Upper lobe of right lung (tissue), 1 donor: ENCODE results near the gene SPINK13. TPM values are rescaled to one million over a fixed set of nuclear protein-coding genes. Genes with fewer than 3 reads are reported as not detected.

ENCODE experiments used
- ATAC-seq: fragments of 200-7000 bp; cut with Tn5 transposase; one replicate; pipeline ENCODE4 v1.9.1; 2020; ENCODE audit warnings: mild to moderate bottlenecking, moderate library complexity
- DNase-seq: peaks from one replicate; pipeline ENCODE4 v3.0.0-alpha.2; 2020
- H3K27ac ChIP-seq: fragments of 200-600 bp; one replicate; pipeline ENCODE4 v1.8.0; 2022
- H3K27me3 ChIP-seq: fragments of 200-600 bp; one replicate; pipeline ENCODE4 v1.8.0; 2022; ENCODE audit warnings: mild to moderate bottlenecking
- H3K36me3 ChIP-seq: fragments of 200-600 bp; one replicate; pipeline ENCODE4 v1.8.0; 2022
- H3K4me1 ChIP-seq: fragments of 200-600 bp; one replicate; pipeline ENCODE4 v1.8.0; 2022
- H3K4me3 ChIP-seq: fragments of 200-600 bp; one replicate; pipeline ENCODE4 v1.8.0; 2022; ENCODE audit warnings: mild to moderate bottlenecking
- H3K9me3 ChIP-seq: fragments of 200-600 bp; one replicate; pipeline ENCODE4 v1.8.0; 2022
- intact Hi-C: fragments of 100-400 bp; cut with DNase I; formaldehyde crosslinking; loops from one replicate; pipeline ENCODE4 v1.11.0; 2022
- total RNA-seq: library from RNA; stranded (reverse); fragmentation: NEBNext Ultra II Directional; extraction: Animal tissue kit (Norgen Biotek cat#: 25700); gene quantifications from one replicate; pipeline ENCODE4 v1.2.1, GENCODE V29; 2021
- TF ChIP-seq, protein P1 (sequence below): fragments of 200-600 bp; IDR thresholded peaks from one replicate; pipeline ENCODE4 v1.8.0; 2022; ENCODE audit warnings: antibody characterized with exemption
- donor health status: DM: no; HTN: yes; CAD: no; lungs with severe emphysema.

Gene SPINK13
- total RNA-seq, 1 donor from 2014 or later: not detected

DNA sequence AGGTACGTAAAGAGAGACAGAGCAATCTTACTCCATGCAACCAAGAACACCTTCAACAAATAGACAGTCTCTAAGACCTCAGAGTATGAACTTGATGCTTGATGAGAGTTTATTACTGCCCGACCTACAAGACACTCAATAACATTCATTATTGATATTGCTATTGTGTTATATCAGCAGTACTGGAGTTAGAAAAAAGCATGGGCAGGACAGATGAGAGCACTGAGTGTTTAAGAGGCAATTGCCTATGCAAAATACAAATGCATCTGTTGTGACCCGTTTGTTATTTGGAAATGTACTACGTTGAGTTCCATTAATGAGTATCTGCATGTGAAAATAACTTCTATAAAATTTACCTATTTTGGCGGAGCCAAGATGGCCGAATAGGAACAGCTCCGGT is 38.4 kb upstream of the SPINK13 start:
- H3K27ac ChIP-seq: no peak overlapping the region
- DNase-seq (no peak), ATAC-seq (no peak)
- H3K9me3 ChIP-seq: no peaks in the 10 kb centered on the region
- H3K27me3 ChIP-seq: no peaks in the 10 kb centered on the region
- intact Hi-C loops: no loop called here
- no peaks in the 10 kb centered on the region for H3K4me1 ChIP-seq
- no peaks in the 10 kb centered on the region for H3K36me3 ChIP-seq
- TF ChIP-seq, protein P1, sequence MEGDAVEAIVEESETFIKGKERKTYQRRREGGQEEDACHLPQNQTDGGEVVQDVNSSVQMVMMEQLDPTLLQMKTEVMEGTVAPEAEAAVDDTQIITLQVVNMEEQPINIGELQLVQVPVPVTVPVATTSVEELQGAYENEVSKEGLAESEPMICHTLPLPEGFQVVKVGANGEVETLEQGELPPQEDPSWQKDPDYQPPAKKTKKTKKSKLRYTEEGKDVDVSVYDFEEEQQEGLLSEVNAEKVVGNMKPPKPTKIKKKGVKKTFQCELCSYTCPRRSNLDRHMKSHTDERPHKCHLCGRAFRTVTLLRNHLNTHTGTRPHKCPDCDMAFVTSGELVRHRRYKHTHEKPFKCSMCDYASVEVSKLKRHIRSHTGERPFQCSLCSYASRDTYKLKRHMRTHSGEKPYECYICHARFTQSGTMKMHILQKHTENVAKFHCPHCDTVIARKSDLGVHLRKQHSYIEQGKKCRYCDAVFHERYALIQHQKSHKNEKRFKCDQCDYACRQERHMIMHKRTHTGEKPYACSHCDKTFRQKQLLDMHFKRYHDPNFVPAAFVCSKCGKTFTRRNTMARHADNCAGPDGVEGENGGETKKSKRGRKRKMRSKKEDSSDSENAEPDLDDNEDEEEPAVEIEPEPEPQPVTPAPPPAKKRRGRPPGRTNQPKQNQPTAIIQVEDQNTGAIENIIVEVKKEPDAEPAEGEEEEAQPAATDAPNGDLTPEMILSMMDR: no peak
- H3K4me3 ChIP-seq: no peak overlapping the region

DNA sequence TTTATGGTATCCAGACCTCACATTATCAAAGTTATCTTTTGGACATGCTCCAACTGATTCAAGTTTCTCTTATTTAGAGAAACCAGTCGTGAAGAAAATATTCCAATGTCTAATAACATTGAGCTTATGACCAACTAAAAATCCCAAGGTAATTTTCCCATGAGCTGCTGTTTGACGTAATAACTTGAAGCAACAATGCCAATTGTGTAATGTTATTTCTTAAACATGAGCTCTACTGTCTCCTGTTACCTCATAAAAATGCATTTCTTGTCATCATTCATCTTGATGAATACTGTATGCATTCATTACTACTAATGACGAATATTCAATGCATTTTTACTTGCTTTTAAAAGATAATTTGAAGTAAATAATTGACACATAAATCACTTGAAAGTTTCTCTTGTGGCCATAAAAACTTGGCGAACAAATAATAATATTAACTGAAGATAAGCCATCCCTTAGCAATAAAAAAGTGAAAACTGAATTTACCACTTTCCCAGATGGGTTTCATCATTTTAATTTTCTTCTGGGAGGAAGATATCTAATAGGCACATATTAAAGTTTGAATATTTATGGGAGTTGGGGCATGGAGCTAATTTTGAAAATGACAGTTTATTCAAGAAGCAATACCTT is 30.7 kb upstream of the SPINK13 start:
- Histone ChIP-seq H3K4me3 (no peak overlapping the region), H3K9me3 (no peaks in the 10 kb centered on the region), H3K27me3 (no peaks in the 10 kb centered on the region), H3K4me1 (no peaks in the 10 kb centered on the region), H3K36me3 (no peaks in the 10 kb centered on the region), H3K27ac (no peak overlapping the region)
- intact Hi-C loops: no loop called here
- DNase-seq (no peak), ATAC-seq (no peak)
- TF ChIP-seq, protein P1: no peak

DNA sequence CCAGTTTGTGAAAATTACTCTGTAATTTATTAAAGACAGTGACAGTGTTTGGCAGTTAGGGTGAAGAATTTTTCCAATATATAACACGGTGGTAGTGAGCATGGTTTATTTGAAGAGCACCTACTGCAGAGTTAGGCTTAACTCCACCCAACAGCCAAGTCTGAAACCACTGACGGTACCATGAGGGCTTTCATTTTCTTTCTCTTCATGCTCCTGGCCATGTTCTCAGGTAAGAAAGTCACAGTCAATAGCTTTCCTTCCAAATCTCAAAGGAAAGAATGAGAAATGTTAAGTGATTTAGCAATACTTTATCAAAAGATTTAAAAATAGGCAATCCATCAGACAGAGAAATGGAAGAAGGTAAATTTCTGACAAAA is 30.2 kb upstream of the SPINK13 start, which contains the start of gene MARCOL:
Gene MARCOL (plus strand): TSS at position 108 of the 377 bp plus-strand sequence. CDS start 73 bp downstream, at position 181.
- TF ChIP-seq, protein P1: no peak
- intact Hi-C loops: no loop called here
- no peak for DNase-seq
- no peak for ATAC-seq
- no peaks in the 10 kb centered on the region for H3K4me1 ChIP-seq
- no peaks in the 10 kb centered on the region for H3K36me3 ChIP-seq
- no peak within 1 kb of the TSS for H3K27ac ChIP-seq
- H3K9me3 ChIP-seq: no peaks in the 10 kb centered on the region
- H3K27me3 ChIP-seq: no peaks in the 10 kb centered on the region
- H3K4me3 ChIP-seq: no peak within 1 kb of the TSS

DNA sequence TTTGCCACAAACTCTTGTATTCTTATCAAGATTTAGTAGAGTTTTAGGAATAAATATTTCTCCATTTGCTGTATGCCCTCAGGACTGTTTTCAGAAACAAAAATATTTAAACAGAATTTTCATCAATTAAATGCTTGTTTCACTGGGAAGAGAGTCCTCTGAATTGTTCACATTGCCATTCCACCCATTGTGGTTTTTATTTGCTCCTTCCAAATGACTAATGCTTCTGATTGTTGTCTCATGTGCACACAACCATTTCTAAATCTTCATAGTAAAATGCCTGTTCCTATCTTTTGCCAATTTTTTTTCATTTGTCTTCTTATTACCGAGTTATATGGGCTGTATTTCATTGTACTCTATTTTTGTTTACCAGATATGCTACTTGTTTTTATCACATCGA is 19.7 kb upstream of the SPINK13 start:
- DNase-seq (no peak), ATAC-seq (no peak)
- H3K27ac ChIP-seq: no peak overlapping the region
- TF ChIP-seq, protein P1: no peak
- H3K4me1 ChIP-seq: no peaks in the 10 kb centered on the region
- no peak overlapping the region for H3K4me3 ChIP-seq
- H3K27me3 ChIP-seq: no peaks in the 10 kb centered on the region
- H3K36me3 ChIP-seq: no peaks in the 10 kb centered on the region
- intact Hi-C loops: no loop called here
- peaks cover 5% of the 10 kb centered on the region for H3K9me3 ChIP-seq

DNA sequence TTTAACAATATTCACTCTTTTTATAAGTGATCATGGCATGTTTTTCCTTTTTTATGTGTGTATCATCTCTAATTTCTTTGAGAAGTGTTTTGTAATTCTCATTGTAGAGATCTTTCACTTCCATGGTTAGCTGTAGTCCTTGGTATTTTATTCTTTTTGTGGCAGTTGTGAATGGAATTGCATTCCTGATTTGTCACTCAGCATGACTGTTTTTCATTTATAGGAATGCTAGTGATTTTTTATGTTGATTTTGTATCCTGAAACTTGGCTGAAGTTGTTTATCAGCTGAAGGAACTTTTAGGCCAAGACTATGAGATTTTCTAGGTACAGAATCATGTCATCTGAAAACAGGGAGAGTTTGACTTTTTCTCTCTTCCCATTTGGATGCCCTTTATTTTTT is 13.1 kb upstream of the SPINK13 start:
- TF ChIP-seq, protein P1: no peak
- Histone ChIP-seq H3K9me3 (peaks cover 17% of the 10 kb centered on the region), H3K36me3 (no peaks in the 10 kb centered on the region), H3K4me1 (no peaks in the 10 kb centered on the region), H3K4me3 (no peak overlapping the region), H3K27me3 (no peaks in the 10 kb centered on the region), H3K27ac (no peak overlapping the region)
- DNase-seq: no peak
- ATAC-seq: no peak
- intact Hi-C loops: no loop called here

DNA sequence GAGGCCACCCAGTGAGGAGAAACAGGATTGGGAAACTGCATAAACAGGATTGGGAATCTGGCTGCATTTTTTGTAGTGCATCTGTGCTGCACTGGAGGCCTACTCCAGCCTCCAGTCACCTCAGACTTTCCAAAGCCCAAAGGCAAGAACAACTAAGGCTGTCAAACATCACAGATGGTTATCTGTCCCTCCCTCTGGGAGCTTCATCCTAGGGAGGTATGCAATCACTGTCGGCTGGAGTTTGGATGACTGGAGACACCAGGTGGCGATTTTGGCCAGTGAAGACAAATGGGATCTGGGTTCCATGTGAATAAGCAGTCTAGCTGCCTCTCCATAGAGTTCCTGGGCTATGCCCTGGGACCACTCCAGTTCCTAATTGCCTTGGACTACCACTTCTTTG is 9.3 kb upstream of the SPINK13 start:
- H3K27me3 ChIP-seq: no peaks in the 10 kb centered on the region
- peaks cover 15% of the 10 kb centered on the region for H3K9me3 ChIP-seq
- no peak for DNase-seq
- H3K36me3 ChIP-seq: no peaks in the 10 kb centered on the region
- H3K4me1 ChIP-seq: no peaks in the 10 kb centered on the region
- no peak overlapping the region for H3K4me3 ChIP-seq
- H3K27ac ChIP-seq: no peak overlapping the region
- intact Hi-C loops: no loop called here
- TF ChIP-seq, protein P1: no peak
- no peak for ATAC-seq
